IMR-90 (cell line): ENCODE data around the gene NTPCR. TPM values are rescaled to one million over a fixed set of nuclear protein-coding genes. Genes with fewer than 3 reads are reported as not detected.

Experiments
- ATAC-seq: fragments of 200-7000 bp; cut with Tn5 transposase; 2 replicates; pipeline ENCODE4 v1.9.1; 2020; ENCODE audit warnings: low read depth, mild to moderate bottlenecking, moderate library complexity
- BruUV-seq: library from RNA; stranded (reverse); fragments of 400-500 nt; replicated peaks from 2 replicates; lab custom pipeline; 2021; lab: Mats Ljungman, UMichigan
- CTCF ChIA-PET: fragments of 300-600 bp; formaldehyde crosslinking; extraction: SDS; loops from one replicate; lab custom pipeline; 2021; ENCODE audit warnings: antibody characterized with exemption; lab: Yijun Ruan, JAX
- POLR2A ChIA-PET: fragments of 300-600 bp; sonication (Branson Sonifier 250); formaldehyde crosslinking; loops from one replicate; lab custom pipeline; 2022; ENCODE audit warnings: antibody characterized with exemption; ENCODE audit not compliant: unreplicated experiment; lab: Charles Lee
- DNase-seq: peaks from one replicate; pipeline ENCODE4 v3.0.0; 2013
- H2AFZ ChIP-seq: replicated peaks from 2 replicates; pipeline ENCODE3; 2013; ENCODE audit warnings: low read length, mild to moderate bottlenecking; ENCODE audit not compliant: poor library complexity
- H2AK5ac ChIP-seq: 2 replicates; pipeline ENCODE4 v1.6.1; 2013; ENCODE audit warnings: low read depth, low read length, inconsistent platforms
- H2AK9ac ChIP-seq: replicated peaks from 2 replicates; pipeline ENCODE3; 2013; ENCODE audit warnings: mild to moderate bottlenecking, low read depth, low read length, moderate library complexity; ENCODE audit not compliant: poor library complexity
- H2BK120ac ChIP-seq: 2 replicates; pipeline ENCODE4 v1.6.1; 2013; ENCODE audit warnings: low read depth, low read length, inconsistent platforms
- H2BK15ac ChIP-seq: 3 replicates; pipeline ENCODE4 v1.6.1; 2013; ENCODE audit warnings: low read depth, low read length, inconsistent platforms
- H2BK20ac ChIP-seq: 2 replicates; pipeline ENCODE4 v1.6.1; 2013; ENCODE audit warnings: low read depth, mild to moderate bottlenecking, inconsistent platforms, low read length, moderate library complexity
- H2BK5ac ChIP-seq: 2 replicates; pipeline ENCODE4 v1.6.1; 2013; ENCODE audit warnings: mild to moderate bottlenecking, low read depth, low read length, inconsistent platforms; ENCODE audit not compliant: poor library complexity, severe bottlenecking
- H3K14ac ChIP-seq: replicated peaks from 2 replicates; pipeline ENCODE4 v1.6.1; 2013; ENCODE audit warnings: low read depth, low read length, inconsistent platforms
- H3K18ac ChIP-seq: 2 replicates; pipeline ENCODE4 v1.6.1; 2013; ENCODE audit warnings: low read depth, low read length, control low read depth
- H3K23ac ChIP-seq: 2 replicates; pipeline ENCODE4 v1.6.1; 2013; ENCODE audit warnings: low read depth, low read length, inconsistent platforms
- H3K27ac ChIP-seq: 2 replicates; pipeline ENCODE4 v1.5.1; 2013; ENCODE audit warnings: mild to moderate bottlenecking, control low read depth, low read length; ENCODE audit not compliant: insufficient read depth
- H3K27me3 ChIP-seq: 2 replicates; pipeline ENCODE4 v1.6.1; 2013; ENCODE audit warnings: low read length; ENCODE audit not compliant: control insufficient read depth, insufficient read depth
- H3K36me3 ChIP-seq: 2 replicates; pipeline ENCODE4 v1.6.1; 2013; ENCODE audit warnings: low read length, mixed read lengths; ENCODE audit not compliant: control insufficient read depth, insufficient read depth
- H3K4ac ChIP-seq: 2 replicates; pipeline ENCODE4 v1.6.1; 2013; ENCODE audit warnings: low read depth, low read length, inconsistent platforms
- H3K4me1 ChIP-seq: 2 replicates; pipeline ENCODE4 v1.6.1; 2013; ENCODE audit warnings: low read length, mixed read lengths; ENCODE audit not compliant: control insufficient read depth, insufficient read depth
- H3K4me2 ChIP-seq: 2 replicates; pipeline ENCODE4 v1.6.1; 2013; ENCODE audit warnings: low read depth, mild to moderate bottlenecking, control low read depth, low read length, moderate library complexity
- H3K4me3 ChIP-seq: 2 replicates; pipeline ENCODE4 v1.5.1; 2013; ENCODE audit warnings: low read depth, mild to moderate bottlenecking, control low read depth, low read length, moderate library complexity; ENCODE audit not compliant: insufficient read depth
- H3K56ac ChIP-seq: 2 replicates; pipeline ENCODE4 v1.6.1; 2013; ENCODE audit warnings: low read length, inconsistent platforms; ENCODE audit not compliant: insufficient read depth; ENCODE audit errors: extremely low read depth
- H3K79me1 ChIP-seq, 2 experiments: 2 replicates each; pipeline ENCODE4 v1.6.1; 2013; ENCODE audit warnings: low read length in 2 of 2, inconsistent platforms in 1 of 2, low read depth in 1 of 2
- H3K9ac ChIP-seq: 2 replicates; pipeline ENCODE4 v1.6.1; 2013; ENCODE audit warnings: low read depth, low read length, control low read depth
- H3K9me1 ChIP-seq: 2 replicates; pipeline ENCODE4 v1.6.1; 2013; ENCODE audit warnings: low read length, inconsistent platforms; ENCODE audit not compliant: insufficient read depth
- H3K9me3 ChIP-seq: 2 replicates; pipeline ENCODE4 v1.6.1; 2013; ENCODE audit warnings: low read length; ENCODE audit not compliant: control insufficient read depth, insufficient read depth
- H4K20me1 ChIP-seq: 2 replicates; pipeline ENCODE4 v1.6.1; 2013; ENCODE audit warnings: low read length, inconsistent platforms; ENCODE audit not compliant: insufficient read depth
- H4K5ac ChIP-seq: 2 replicates; pipeline ENCODE4 v1.6.1; 2013; ENCODE audit warnings: mild to moderate bottlenecking, low read depth, low read length, control low read depth
- H4K8ac ChIP-seq, 2 experiments: 2 replicates each; pipeline ENCODE4 v1.6.1; 2013; ENCODE audit warnings: low read depth in 2 of 2, low read length in 2 of 2, control low read depth in 1 of 2, inconsistent platforms in 1 of 2
- H4K91ac ChIP-seq: 2 replicates; pipeline ENCODE4 v1.6.1; 2013; ENCODE audit warnings: low read depth, low read length, inconsistent platforms; ENCODE audit not compliant: insufficient read depth
- BHLHE40 ChIP-seq: fragments of 150-350 bp; IDR thresholded peaks from 2 replicates; pipeline ENCODE4 v1.6.1; 2016; ENCODE audit warnings: mild to moderate bottlenecking, low read depth, low read length
- CEBPB ChIP-seq: IDR thresholded peaks from 2 replicates; pipeline ENCODE4 v1.6.1; 2012; ENCODE audit warnings: low read depth, low read length, improper control_type of control experiment
- CHD1 ChIP-seq: IDR thresholded peaks from 2 replicates; pipeline ENCODE4 v1.6.1; 2012; ENCODE audit warnings: low read depth, low read length, improper control_type of control experiment
- FOS ChIP-seq: fragments of 150-350 bp; IDR thresholded peaks from 2 replicates; pipeline ENCODE4 v1.6.1; 2016; ENCODE audit warnings: low read depth, low read length
- MAFK ChIP-seq: IDR thresholded peaks from 2 replicates; pipeline ENCODE4 v1.6.1; 2012; ENCODE audit warnings: low read depth, low read length, improper control_type of control experiment
- MAZ ChIP-seq: IDR thresholded peaks from 2 replicates; pipeline ENCODE4 v1.6.1; 2012; ENCODE audit warnings: low read depth, mild to moderate bottlenecking, low read length, improper control_type of control experiment, moderate library complexity, borderline replicate concordance
- MXI1 ChIP-seq: IDR thresholded peaks from 2 replicates; pipeline ENCODE4 v1.6.1; 2012; ENCODE audit warnings: low read depth, mild to moderate bottlenecking, low read length, moderate library complexity, borderline replicate concordance
- POLR2A ChIP-seq: IDR thresholded peaks from 2 replicates; pipeline ENCODE4 v1.6.1; 2012; ENCODE audit warnings: mild to moderate bottlenecking, low read depth, low read length
- RAD21 ChIP-seq: IDR thresholded peaks from 2 replicates; pipeline ENCODE4 v1.6.1; 2012; ENCODE audit warnings: low read length, improper control_type of control experiment
- RCOR1 ChIP-seq: IDR thresholded peaks from 2 replicates; pipeline ENCODE4 v1.6.1; 2012; ENCODE audit warnings: mild to moderate bottlenecking, low read length, improper control_type of control experiment; ENCODE audit not compliant: insufficient replicate concordance
- RFX5 ChIP-seq: IDR thresholded peaks from 2 replicates; pipeline ENCODE4 v1.8.0; 2012; ENCODE audit warnings: low read depth, mild to moderate bottlenecking, low read length, moderate library complexity
- SMC3 ChIP-seq: fragments of 150-350 bp; IDR thresholded peaks from 2 replicates; pipeline ENCODE4 v1.6.1; 2016; ENCODE audit warnings: low read depth, mild to moderate bottlenecking, antibody characterized with exemption, low read length, moderate library complexity
- WGBS, 2 experiments: methylation state at CpG; one replicate each; pipeline versions ENCODE4 v1.1.5 to v1.1.7; 2013; ENCODE audit warnings: missing lambda C conversion rate in 2 of 2; ENCODE audit not compliant: insufficient read length in 1 of 2; ENCODE audit errors: extremely low coverage in 2 of 2; 5-methylcytosine and 5-hydroxymethylcytosine counted together
- dilution Hi-C: fragments of 300-500 bp; cut with HindIII; formaldehyde crosslinking; loops from one replicate; pipeline ENCODE4 v1.14.3; 2018; ENCODE audit warnings: low sequenced_read_pairs; ENCODE audit not compliant: unreplicated experiment
- in situ Hi-C: fragments of 300-500 bp; cut with MboI; formaldehyde crosslinking; loops from 3 replicates; pipeline ENCODE4 v1.14.3; 2019; ENCODE audit warnings: low sequenced_read_pairs, inconsistent platforms, mixed read lengths
- intact Hi-C: fragments of 100-400 bp; cut with micrococcal nuclease; formaldehyde crosslinking; loops from 2 replicates; pipeline ENCODE4 v1.10.0; 2022
- polyA plus RNA-seq, 3 experiments: library from polyadenylated mRNA; depleted of rRNA; stranded (reverse); fragments of >200 nt; gene quantifications; 2 replicates each; pipeline ENCODE4 v1.2.3, GENCODE V29; 2012; ENCODE audit warnings: low replicate concordance in 1 of 3
- total RNA-seq: library from RNA; depleted of rRNA; stranded (reverse); fragments of >200 nt; gene quantifications from 2 replicates; pipeline ENCODE4 v1.2.3, GENCODE V29; 2012
- TF ChIP-seq, protein P1 (sequence below): fragments of 150-350 bp; IDR thresholded peaks from 2 replicates; pipeline ENCODE4 v1.6.1; 2017; ENCODE audit warnings: mild to moderate bottlenecking, antibody characterized with exemption, low read length, low read depth
- TF ChIP-seq, protein P2 (sequence below): conservative IDR thresholded peaks from 2 replicates; pipeline ENCODE4 v1.5.1; 2012; ENCODE audit warnings: mild to moderate bottlenecking, low read depth, low read length, improper control_type of control experiment
- TF ChIP-seq, protein P3 (sequence below): fragments of 150-350 bp; IDR thresholded peaks from 2 replicates; pipeline ENCODE4 v1.6.1; 2016; ENCODE audit warnings: low read depth, mild to moderate bottlenecking, low read length, moderate library complexity, borderline replicate concordance

Gene NTPCR
- total and polyA plus RNA-seq, 2 of the 4 experiments (the other 2 are of a cell fraction), result 13.3 to 16.5 TPM

DNA sequence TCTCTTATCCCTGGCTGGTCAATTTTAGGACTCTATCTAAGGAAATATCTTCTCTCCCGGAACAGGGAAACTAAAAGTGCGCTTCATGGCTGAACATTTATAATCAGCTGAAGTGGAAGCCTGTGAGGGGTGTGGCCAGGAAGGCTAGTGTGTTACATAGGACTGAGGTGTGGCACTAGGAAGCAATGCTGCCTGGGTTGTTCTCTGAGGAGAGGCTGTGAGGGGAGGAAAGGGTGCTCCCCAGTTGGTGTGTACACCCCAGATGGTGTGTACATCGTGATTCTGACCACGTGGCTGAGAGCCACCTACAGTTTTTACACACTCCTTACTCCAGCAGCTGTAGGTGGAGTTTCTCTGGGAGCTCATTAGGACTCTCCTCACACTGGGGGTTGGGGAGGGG lies 16.3 kb downstream of the NTPCR start:
- Histone ChIP-seq H4K8ac (no peak overlapping the region), H4K5ac (peak overlapping the region; percentile 66), H3K23ac (no peak overlapping the region), H3K4me1 (peaks cover 10% of the 10 kb centered on the region), H3K56ac (no peak overlapping the region), H2BK5ac (no peak overlapping the region), H2BK20ac (no peak overlapping the region), H2BK15ac (no peak overlapping the region), H3K4me3 (no peak overlapping the region), H3K79me1 (no peaks in the 10 kb centered on the region), H3K9ac (no peak overlapping the region), H4K91ac (no peak overlapping the region), H3K9me1 (0 out of 2 replicates have a peak, but pooled peaks cover 3% of the 10 kb centered on the region), H2AK5ac (no peak overlapping the region), H3K9me3 (no peaks in the 10 kb centered on the region), H2AFZ (no peak overlapping the region), H3K4ac (no peak overlapping the region), H3K4me2 (no peak overlapping the region), H3K36me3 (peaks cover 21% of the 10 kb centered on the region), H3K27me3 (no peaks in the 10 kb centered on the region), H2AK9ac (no peak overlapping the region), H3K14ac (no peak overlapping the region), H3K27ac (no peak overlapping the region), H2BK120ac (no peak overlapping the region), H4K20me1 (no peaks in the 10 kb centered on the region), H3K18ac (no peak overlapping the region)
- in situ Hi-C loops (no loop called here), dilution Hi-C loops (no loop called here), intact Hi-C loops (no loop called here)
- ChIA-PET CTCF (no interaction called here), POLR2A (no interaction called here)
- DNase-seq, result no peak
- TF ChIP-seq RCOR1 (no peak), MXI1 (no peak), BHLHE40 (no peak), RFX5 (no peak), CEBPB (no peak), MAFK (no peak), FOS (no peak), CHD1 (no peak), POLR2A (no peak), RAD21 (no peak), MAZ (no peak), SMC3 (no peak)
- TF ChIP-seq, protein P1, sequence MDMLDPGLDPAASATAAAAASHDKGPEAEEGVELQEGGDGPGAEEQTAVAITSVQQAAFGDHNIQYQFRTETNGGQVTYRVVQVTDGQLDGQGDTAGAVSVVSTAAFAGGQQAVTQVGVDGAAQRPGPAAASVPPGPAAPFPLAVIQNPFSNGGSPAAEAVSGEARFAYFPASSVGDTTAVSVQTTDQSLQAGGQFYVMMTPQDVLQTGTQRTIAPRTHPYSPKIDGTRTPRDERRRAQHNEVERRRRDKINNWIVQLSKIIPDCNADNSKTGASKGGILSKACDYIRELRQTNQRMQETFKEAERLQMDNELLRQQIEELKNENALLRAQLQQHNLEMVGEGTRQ, result no peak
- TF ChIP-seq, protein P2, sequence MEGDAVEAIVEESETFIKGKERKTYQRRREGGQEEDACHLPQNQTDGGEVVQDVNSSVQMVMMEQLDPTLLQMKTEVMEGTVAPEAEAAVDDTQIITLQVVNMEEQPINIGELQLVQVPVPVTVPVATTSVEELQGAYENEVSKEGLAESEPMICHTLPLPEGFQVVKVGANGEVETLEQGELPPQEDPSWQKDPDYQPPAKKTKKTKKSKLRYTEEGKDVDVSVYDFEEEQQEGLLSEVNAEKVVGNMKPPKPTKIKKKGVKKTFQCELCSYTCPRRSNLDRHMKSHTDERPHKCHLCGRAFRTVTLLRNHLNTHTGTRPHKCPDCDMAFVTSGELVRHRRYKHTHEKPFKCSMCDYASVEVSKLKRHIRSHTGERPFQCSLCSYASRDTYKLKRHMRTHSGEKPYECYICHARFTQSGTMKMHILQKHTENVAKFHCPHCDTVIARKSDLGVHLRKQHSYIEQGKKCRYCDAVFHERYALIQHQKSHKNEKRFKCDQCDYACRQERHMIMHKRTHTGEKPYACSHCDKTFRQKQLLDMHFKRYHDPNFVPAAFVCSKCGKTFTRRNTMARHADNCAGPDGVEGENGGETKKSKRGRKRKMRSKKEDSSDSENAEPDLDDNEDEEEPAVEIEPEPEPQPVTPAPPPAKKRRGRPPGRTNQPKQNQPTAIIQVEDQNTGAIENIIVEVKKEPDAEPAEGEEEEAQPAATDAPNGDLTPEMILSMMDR, result no peak
- TF ChIP-seq, protein P3, sequence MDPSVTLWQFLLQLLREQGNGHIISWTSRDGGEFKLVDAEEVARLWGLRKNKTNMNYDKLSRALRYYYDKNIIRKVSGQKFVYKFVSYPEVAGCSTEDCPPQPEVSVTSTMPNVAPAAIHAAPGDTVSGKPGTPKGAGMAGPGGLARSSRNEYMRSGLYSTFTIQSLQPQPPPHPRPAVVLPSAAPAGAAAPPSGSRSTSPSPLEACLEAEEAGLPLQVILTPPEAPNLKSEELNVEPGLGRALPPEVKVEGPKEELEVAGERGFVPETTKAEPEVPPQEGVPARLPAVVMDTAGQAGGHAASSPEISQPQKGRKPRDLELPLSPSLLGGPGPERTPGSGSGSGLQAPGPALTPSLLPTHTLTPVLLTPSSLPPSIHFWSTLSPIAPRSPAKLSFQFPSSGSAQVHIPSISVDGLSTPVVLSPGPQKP, result no peak
- BruUV-seq, result no TSS peak
- no CpG with 5 or more reads among the region's 4 CpGs for WGBS, 2 experiments
- no peak for ATAC-seq
